K562 (cell line): Measurements from ENCODE around the gene COL1A2. TPM values are rescaled to one million over a fixed set of nuclear protein-coding genes. Genes with fewer than 3 reads are reported as not detected.

Source experiments
- ATAC-seq: fragments of 200-7000 bp; cut with Tn5 transposase; 3 replicates; pipeline ENCODE4 v1.9.1; 2020; ENCODE audit warnings: moderate library complexity
- BruUV-seq: library from RNA; stranded (reverse); fragments of 400-500 nt; replicated peaks from 2 replicates; lab custom pipeline; 2021; lab: Mats Ljungman, UMichigan
- CTCF ChIA-PET: fragments of 300-600 bp; formaldehyde crosslinking; extraction: SDS; loops from one replicate; lab custom pipeline; 2021; ENCODE audit warnings: low intra/inter-chr PET ratio; lab: Yijun Ruan, JAX
- POLR2A ChIA-PET: fragments of 300-600, 350-650 bp; sonication (Branson Sonifier 250); formaldehyde crosslinking; extraction: SDS; loops from one replicate; lab custom pipeline; 2021; ENCODE audit warnings: antibody characterized with exemption, inconsistent platforms; lab: Yijun Ruan, JAX
- DNase-seq, 4 experiments: peaks; one replicate each; pipeline versions ENCODE4 v3.0.0 to v3.0.0-alpha.2; 2011 to 2018; ENCODE audit warnings: low spot score in 3 of 4, mixed read lengths in 3 of 4; ENCODE audit errors: extremely low read depth in 1 of 4
- FAIRE-seq: peaks from 2 replicates; lab custom pipeline; 2011; peaks lifted over from hg19 to GRCh38; lab: Jason Lieb, UNC
- H2AFZ ChIP-seq: 2 replicates; pipeline ENCODE4 v1.6.0; 2011; ENCODE audit warnings: low read depth, low read length, control low read depth, inconsistent platforms
- H3K27ac ChIP-seq: fragments of 200-600 bp; 3 replicates; pipeline ENCODE4 v1.8.0; 2011; ENCODE audit warnings: low read depth, mild to moderate bottlenecking, control low read depth, inconsistent platforms, low read length, moderate library complexity, mixed read lengths; ENCODE audit errors: extremely low read depth
- H3K27me3 ChIP-seq, 2 experiments: fragments of 300-600 bp in 1 of 2; 2 replicates in 1 of 2; 3 replicates in 1 of 2; pipeline versions ENCODE4 v1.6.0 to v1.8.0; 2011; ENCODE audit warnings: inconsistent platforms in 2 of 2, low read length in 2 of 2, mild to moderate bottlenecking in 1 of 2, mixed read lengths in 1 of 2, moderate library complexity in 1 of 2; ENCODE audit not compliant: control insufficient read depth in 2 of 2, insufficient read depth in 2 of 2
- H3K36me3 ChIP-seq: fragments of 300-600 bp; 3 replicates; pipeline ENCODE4 v1.8.0; 2011; ENCODE audit warnings: mild to moderate bottlenecking, low read length, inconsistent platforms; ENCODE audit not compliant: control insufficient read depth, insufficient read depth
- H3K4me1 ChIP-seq, 2 experiments: fragments of 200-600 bp in 1 of 2; replicated peaks in 1 of 2; 2 replicates in 1 of 2; 3 replicates in 1 of 2; pipeline versions ENCODE4 v1.5.1 to v1.8.0; 2011; ENCODE audit warnings: inconsistent platforms in 2 of 2, low read length in 2 of 2, mild to moderate bottlenecking in 1 of 2, mixed read lengths in 1 of 2, moderate library complexity in 1 of 2; ENCODE audit not compliant: control insufficient read depth in 2 of 2, insufficient read depth in 2 of 2
- H3K4me2 ChIP-seq: 2 replicates; pipeline ENCODE4 v1.6.1; 2011; ENCODE audit warnings: low read length, control low read depth, inconsistent platforms, mixed read lengths; ENCODE audit not compliant: insufficient read depth
- H3K4me3 ChIP-seq: fragments of 200-600 bp; sonication (generic), shearing (Covaris generic); 2 replicates; pipeline ENCODE4 v1.5.1; 2016; ENCODE audit warnings: control low read depth, inconsistent platforms
- H3K79me2 ChIP-seq: fragments of 200-600 bp; 3 replicates; pipeline ENCODE4 v1.8.0; 2011; ENCODE audit warnings: low read length, inconsistent platforms; ENCODE audit not compliant: control insufficient read depth, insufficient read depth
- H3K9ac ChIP-seq, 2 experiments: 2 replicates each; pipeline versions ENCODE4 v1.6.0 to v1.6.1; 2011; ENCODE audit warnings: low read depth in 2 of 2, low read length in 2 of 2, control low read depth in 1 of 2, inconsistent platforms in 1 of 2, mild to moderate bottlenecking in 1 of 2, mixed read lengths in 1 of 2; ENCODE audit not compliant: insufficient read depth in 1 of 2
- H3K9me1 ChIP-seq: one replicate; pipeline ENCODE4 v1.6.0; 2011; ENCODE audit warnings: inconsistent platforms, mild to moderate bottlenecking, low read length, moderate library complexity; ENCODE audit not compliant: control insufficient read depth, insufficient read depth
- H3K9me3 ChIP-seq: replicated peaks from 2 replicates; pipeline ENCODE4 v1.5.1; 2011; ENCODE audit warnings: low read depth, low read length, inconsistent platforms; ENCODE audit not compliant: control insufficient read depth, insufficient read depth
- H4K20me1 ChIP-seq: replicated peaks from 2 replicates; pipeline ENCODE4 v1.6.1; 2011; ENCODE audit warnings: low read length, inconsistent platforms, mixed read lengths; ENCODE audit not compliant: control insufficient read depth, insufficient read depth
- CBX1 ChIP-seq: sonication (generic); IDR thresholded peaks from 2 replicates; pipeline ENCODE4 v1.6.1; 2016; ENCODE audit warnings: antibody characterized with exemption, low read depth, mild to moderate bottlenecking
- DIDO1 ChIP-seq: fragments of 450-650 bp; IDR thresholded peaks from 2 replicates; pipeline ENCODE4 v1.6.1; 2016; ENCODE audit warnings: low read depth, missing biosample characterization, missing genetic modification characterization
- DNMT1 ChIP-seq: fragments of 450-650 bp; IDR thresholded peaks from 2 replicates; pipeline ENCODE4 v1.6.1; 2016; ENCODE audit warnings: antibody characterized with exemption, mild to moderate bottlenecking
- EP300 ChIP-seq: IDR thresholded peaks from 2 replicates; pipeline ENCODE4 v1.6.1; 2012; ENCODE audit warnings: low read length, improper control_type of control experiment
- FOSL1 ChIP-seq: fragments of 200-800 bp; sonication (Bioruptor generic); conservative IDR thresholded peaks from 2 replicates; pipeline ENCODE4 v1.6.1; 2016; ENCODE audit warnings: missing genetic modification characterization, missing compliant biosample characterization
- ILF3 ChIP-seq: fragments of 450-650 bp; IDR thresholded peaks from 2 replicates; pipeline ENCODE4 v1.6.1; 2018; ENCODE audit warnings: antibody characterized with exemption, mild to moderate bottlenecking, moderate library complexity, borderline replicate concordance
- SMC3 ChIP-seq: conservative IDR thresholded peaks from 2 replicates; pipeline ENCODE4 v1.6.1; 2011; ENCODE audit warnings: low read depth, low read length, improper control_type of control experiment; ENCODE audit not compliant: insufficient read depth
- ZBTB7A ChIP-seq: IDR thresholded peaks from 2 replicates; pipeline ENCODE4 v1.6.1; 2011; ENCODE audit warnings: low read depth, mild to moderate bottlenecking, low read length, moderate library complexity, borderline replicate concordance; ENCODE audit not compliant: control insufficient read depth
- ZFP30 ChIP-seq: fragments of 250-450 bp; sonication (Bioruptor Pico); IDR thresholded peaks from 2 replicates; pipeline ENCODE4 v1.8.0; 2022; ENCODE audit warnings: moderate library complexity, mild to moderate bottlenecking, inconsistent platforms, borderline replicate concordance
- ZNF134 ChIP-seq: fragments of 250-450 bp; sonication (Bioruptor Pico); conservative IDR thresholded peaks from 2 replicates; pipeline ENCODE4 v1.4.0; 2020
- ZNF212 ChIP-seq: fragments of 450-650 bp; formaldehyde crosslinking; IDR thresholded peaks from 2 replicates; pipeline ENCODE4 v1.4.0; 2020; ENCODE audit warnings: mild to moderate bottlenecking
- WGBS: fragments of 100-300 bp; shearing (Covaris generic); methylation state at CpG from one replicate; pipeline ENCODE4 v1.1.6; 2016; ENCODE audit warnings: low coverage, mixed read lengths; ENCODE audit not compliant: insufficient coverage; ENCODE audit errors: missing lambda C conversion rate; 5-methylcytosine and 5-hydroxymethylcytosine counted together
- in situ Hi-C: fragments of 300-500 bp; cut with MboI; formaldehyde crosslinking; loops from 4 replicates; pipeline ENCODE4 v1.15.0; 2018; ENCODE audit warnings: inconsistent platforms, mixed read lengths
- intact Hi-C: fragments of 100-400 bp; cut with micrococcal nuclease; formaldehyde crosslinking; loops from 2 replicates; pipeline ENCODE4 v1.14.2; 2022
- polyA plus RNA-seq, 8 experiments: library from polyadenylated mRNA; depleted of rRNA in 4 of 8; stranded (reverse) in 5 of 8; unstranded in 3 of 8; fragments of >200 nt; fragmentation: Nextera tagmentation in 2 of 8; fragmentation: Illumina TruSeq in 1 of 8; extraction: Ambion mirVana in 2 of 8; extraction: Trizol in 1 of 8; gene quantifications; 2 replicates each; pipeline versions ENCODE4 v1.2.1 to v1.2.3, GENCODE V29; 2011 to 2014; ENCODE audit warnings: inconsistent platforms in 1 of 8, missing spikeins in 1 of 8
- total RNA-seq, 7 experiments: library from RNA; depleted of rRNA in 6 of 7; stranded (reverse); fragments of >200 nt in 6 of 7; fragmentation: Illumina TruSeq in 2 of 7; extraction: Trizol in 2 of 7; gene quantifications; 2 replicates each; pipeline versions ENCODE4 v1.2.1 to v1.2.3, GENCODE V29; 2011 to 2021; ENCODE audit warnings: low replicate concordance in 1 of 7
- TF ChIP-seq, protein P1 (sequence below): sonication (generic); formaldehyde crosslinking; IDR thresholded peaks from 2 replicates; pipeline ENCODE4 v1.8.0; 2023; ENCODE audit warnings: mild to moderate bottlenecking, missing genetic modification reagents
- TF ChIP-seq, protein P2 (sequence below): fragments of 450-650 bp; formaldehyde crosslinking; IDR thresholded peaks from 2 replicates; pipeline ENCODE4 v1.4.0; 2020; ENCODE audit warnings: mild to moderate bottlenecking, mixed read lengths
- TF ChIP-seq, protein P3 (sequence below): fragments of 150-350 bp; IDR thresholded peaks from 2 replicates; pipeline ENCODE4 v1.6.1; 2014; ENCODE audit warnings: low read depth, mild to moderate bottlenecking, low read length, borderline replicate concordance

COL1A2 gene
- total and polyA plus RNA-seq, 9 of the 15 experiments (the other 6 are each of a cell fraction or from before 2014, with no cell fraction given) = 0.94 to 11.6 (median 1.7) TPM

DNA sequence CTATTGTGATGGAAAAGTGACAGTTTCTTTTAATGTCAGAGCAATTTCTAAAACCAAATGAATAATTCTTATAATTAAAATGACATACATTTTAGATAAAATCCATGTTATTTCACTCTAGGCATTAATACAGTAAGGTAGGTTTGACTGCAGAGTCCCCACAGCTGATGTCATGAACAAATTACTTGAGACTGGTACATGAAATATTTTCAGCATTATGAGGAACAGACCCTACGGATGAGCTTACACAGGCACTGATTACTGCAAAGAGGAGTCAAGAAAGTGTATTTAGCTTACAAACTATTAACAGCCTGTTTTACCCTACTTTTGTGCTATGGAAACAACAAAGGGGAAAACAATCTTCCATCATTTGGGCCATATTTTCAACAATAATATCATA lies 8.9 kb downstream of the COL1A2 start:
- no TSS peak for BruUV-seq
- FAIRE-seq (no peak), ATAC-seq (no peak)
- Histone ChIP-seq H4K20me1 (no peaks in the 10 kb centered on the region), H3K9me3 (no peaks in the 10 kb centered on the region), H2AFZ (no peak overlapping the region), H3K27ac (no peak overlapping the region), H3K27me3 (no peaks in the 10 kb centered on the region), H3K9ac (no peak overlapping the region)
- CTCF ChIA-PET = no interaction called here
- in situ Hi-C loops = no loop called here
- TF ChIP-seq FOSL1 (tag) (no peak), DNMT1 (no peak), EP300 (no peak), SMC3 (no peak), ZFP30 (CRISPR knock-in tag) (no peak), ZNF134 (CRISPR knock-in tag) (no peak), ZNF212 (CRISPR knock-in tag) (no peak), ZBTB7A (no peak), ILF3 (no peak), DIDO1 (tag) (no peak), CBX1 (no peak)
- TF ChIP-seq, protein P1, sequence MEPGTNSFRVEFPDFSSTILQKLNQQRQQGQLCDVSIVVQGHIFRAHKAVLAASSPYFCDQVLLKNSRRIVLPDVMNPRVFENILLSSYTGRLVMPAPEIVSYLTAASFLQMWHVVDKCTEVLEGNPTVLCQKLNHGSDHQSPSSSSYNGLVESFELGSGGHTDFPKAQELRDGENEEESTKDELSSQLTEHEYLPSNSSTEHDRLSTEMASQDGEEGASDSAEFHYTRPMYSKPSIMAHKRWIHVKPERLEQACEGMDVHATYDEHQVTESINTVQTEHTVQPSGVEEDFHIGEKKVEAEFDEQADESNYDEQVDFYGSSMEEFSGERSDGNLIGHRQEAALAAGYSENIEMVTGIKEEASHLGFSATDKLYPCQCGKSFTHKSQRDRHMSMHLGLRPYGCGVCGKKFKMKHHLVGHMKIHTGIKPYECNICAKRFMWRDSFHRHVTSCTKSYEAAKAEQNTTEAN (CRISPR knock-in tag) = no peak
- TF ChIP-seq, protein P2, sequence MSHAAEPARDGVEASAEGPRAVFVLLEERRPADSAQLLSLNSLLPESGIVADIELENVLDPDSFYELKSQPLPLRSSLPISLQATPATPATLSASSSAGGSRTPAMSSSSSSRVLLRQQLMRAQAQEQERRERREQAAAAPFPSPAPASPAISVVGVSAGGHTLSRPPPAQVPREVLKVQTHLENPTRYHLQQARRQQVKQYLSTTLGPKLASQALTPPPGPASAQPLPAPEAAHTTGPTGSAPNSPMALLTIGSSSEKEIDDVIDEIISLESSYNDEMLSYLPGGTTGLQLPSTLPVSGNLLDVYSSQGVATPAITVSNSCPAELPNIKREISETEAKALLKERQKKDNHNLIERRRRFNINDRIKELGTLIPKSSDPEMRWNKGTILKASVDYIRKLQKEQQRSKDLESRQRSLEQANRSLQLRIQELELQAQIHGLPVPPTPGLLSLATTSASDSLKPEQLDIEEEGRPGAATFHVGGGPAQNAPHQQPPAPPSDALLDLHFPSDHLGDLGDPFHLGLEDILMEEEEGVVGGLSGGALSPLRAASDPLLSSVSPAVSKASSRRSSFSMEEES = no peak
- TF ChIP-seq, protein P3, sequence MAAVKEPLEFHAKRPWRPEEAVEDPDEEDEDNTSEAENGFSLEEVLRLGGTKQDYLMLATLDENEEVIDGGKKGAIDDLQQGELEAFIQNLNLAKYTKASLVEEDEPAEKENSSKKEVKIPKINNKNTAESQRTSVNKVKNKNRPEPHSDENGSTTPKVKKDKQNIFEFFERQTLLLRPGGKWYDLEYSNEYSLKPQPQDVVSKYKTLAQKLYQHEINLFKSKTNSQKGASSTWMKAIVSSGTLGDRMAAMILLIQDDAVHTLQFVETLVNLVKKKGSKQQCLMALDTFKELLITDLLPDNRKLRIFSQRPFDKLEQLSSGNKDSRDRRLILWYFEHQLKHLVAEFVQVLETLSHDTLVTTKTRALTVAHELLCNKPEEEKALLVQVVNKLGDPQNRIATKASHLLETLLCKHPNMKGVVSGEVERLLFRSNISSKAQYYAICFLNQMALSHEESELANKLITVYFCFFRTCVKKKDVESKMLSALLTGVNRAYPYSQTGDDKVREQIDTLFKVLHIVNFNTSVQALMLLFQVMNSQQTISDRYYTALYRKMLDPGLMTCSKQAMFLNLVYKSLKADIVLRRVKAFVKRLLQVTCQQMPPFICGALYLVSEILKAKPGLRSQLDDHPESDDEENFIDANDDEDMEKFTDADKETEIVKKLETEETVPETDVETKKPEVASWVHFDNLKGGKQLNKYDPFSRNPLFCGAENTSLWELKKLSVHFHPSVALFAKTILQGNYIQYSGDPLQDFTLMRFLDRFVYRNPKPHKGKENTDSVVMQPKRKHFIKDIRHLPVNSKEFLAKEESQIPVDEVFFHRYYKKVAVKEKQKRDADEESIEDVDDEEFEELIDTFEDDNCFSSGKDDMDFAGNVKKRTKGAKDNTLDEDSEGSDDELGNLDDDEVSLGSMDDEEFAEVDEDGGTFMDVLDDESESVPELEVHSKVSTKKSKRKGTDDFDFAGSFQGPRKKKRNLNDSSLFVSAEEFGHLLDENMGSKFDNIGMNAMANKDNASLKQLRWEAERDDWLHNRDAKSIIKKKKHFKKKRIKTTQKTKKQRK = no peak
- TF ChIP-seq, all 486 proteins: peak for 0
- Histone ChIP-seq H3K36me3 (no peaks in the 10 kb centered on the region), H3K9me1 (no peaks in the 10 kb centered on the region), H3K4me2 (no peak overlapping the region), H3K79me2 (no peaks in the 10 kb centered on the region), H3K4me3 (no peak overlapping the region), H3K4me1 (no peaks in the 10 kb centered on the region)
- POLR2A ChIA-PET = interaction anchor here (1.0 kb wide), 1 partner anchor 22 kb away, joined by 4 read pairs; no protein-coding TSS in a partner anchor
- no peak for DNase-seq
- WGBS = 5% methylated on average over 1 of the region's 1 CpG
- intact Hi-C loops = no loop called here
